Right lung (tissue), 5 donors: ENCODE results near the gene ARHGEF16. TPM values are rescaled to one million over a fixed set of nuclear protein-coding genes. Genes with fewer than 3 reads are reported as not detected.

Experiments
- polyA plus RNA-seq, 5 donors: library from polyadenylated mRNA; unstranded; fragments of 120-200 nt; gene quantifications; one replicate each; pipeline versions ENCODE4 v1.2.1 to v1.2.3, GENCODE V29; 2013; ENCODE audit warnings: inconsistent platforms in 1 of 5, low replicate concordance in 1 of 5; ENCODE audit not compliant: insufficient read length in 5 of 5, insufficient read depth in 1 of 5

Gene ARHGEF16
- polyA plus RNA-seq, 5 donors, result 6.3 to 12.1 (median 8.7) TPM

Other genes with a start within 250 kb of the ARHGEF16 start
- 10 to 100 TPM; 36.1 to 64.5 (median 50.8) TPM for gene MEGF6, start 156.8 kb downstream of the ARHGEF16 start, polyA plus RNA-seq
- 10 to 100 TPM; 26.3 to 34.9 (median 30.0) TPM for gene TPRG1L, start 170.3 kb downstream of the ARHGEF16 start, polyA plus RNA-seq
- 10 to 100 TPM; 14.0 to 20.1 (median 15.9) TPM for gene WRAP73, start 195.4 kb downstream of the ARHGEF16 start, polyA plus RNA-seq
- gene TP73, start 197.9 kb downstream of the ARHGEF16 start, polyA plus RNA-seq, result 1 to 10 TPM; 1.5 to 3.3 (median 2.1) TPM